SW480 (cell line): ENCODE measurements around the gene ENHO.
"Not testable (repeated sequence)": the region's sequence is repeated elsewhere in the genome, so short reads cannot be mapped to it uniquely, and the experiment has no call there.

ENCODE experiments used
- DNase-seq: peaks from one replicate; pipeline ENCODE4 v3.0.0-alpha.2; 2016; ENCODE audit warnings: low spot score

The ENHO gene

DNA sequence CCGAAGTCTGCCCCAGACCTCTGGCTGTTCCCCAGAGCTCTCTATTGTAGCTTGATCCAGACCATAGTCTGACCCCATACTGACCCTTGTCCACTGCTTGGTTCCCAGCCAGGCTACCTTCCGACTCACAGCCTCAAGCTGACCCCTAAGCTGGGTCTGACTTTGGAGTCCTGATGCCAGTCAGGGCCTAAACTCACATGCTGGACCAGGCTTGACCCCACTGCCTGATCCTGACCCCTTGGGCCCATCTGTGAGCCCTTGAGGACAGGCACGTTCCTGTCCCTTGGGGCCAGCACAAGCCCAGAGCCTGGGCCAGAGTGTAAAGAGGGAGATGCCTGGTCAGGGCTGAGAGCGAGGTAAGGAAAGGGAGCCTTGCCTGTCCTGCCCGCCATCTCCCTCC lies 32.7 kb upstream of the ENHO start:
- DNase-seq, result no peak

DNA sequence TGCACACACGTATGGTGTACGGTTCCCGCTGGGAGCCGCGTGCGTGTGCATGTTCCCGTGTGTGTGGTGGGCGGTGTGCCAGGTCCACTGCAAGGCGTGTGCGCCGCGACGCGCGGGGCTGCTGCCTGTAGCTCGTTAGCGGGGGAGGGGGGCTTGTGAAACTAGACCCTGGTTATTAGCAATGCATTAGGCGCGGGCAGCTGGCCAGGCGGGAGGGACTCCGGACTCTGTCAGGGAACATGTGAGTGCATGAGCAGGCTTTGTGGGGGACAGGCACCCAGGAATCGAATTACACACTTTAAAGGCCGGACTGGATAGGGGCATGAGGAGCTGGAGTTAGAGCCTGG lies 32.2 kb upstream of the ENHO start:
- no peak for DNase-seq

DNA sequence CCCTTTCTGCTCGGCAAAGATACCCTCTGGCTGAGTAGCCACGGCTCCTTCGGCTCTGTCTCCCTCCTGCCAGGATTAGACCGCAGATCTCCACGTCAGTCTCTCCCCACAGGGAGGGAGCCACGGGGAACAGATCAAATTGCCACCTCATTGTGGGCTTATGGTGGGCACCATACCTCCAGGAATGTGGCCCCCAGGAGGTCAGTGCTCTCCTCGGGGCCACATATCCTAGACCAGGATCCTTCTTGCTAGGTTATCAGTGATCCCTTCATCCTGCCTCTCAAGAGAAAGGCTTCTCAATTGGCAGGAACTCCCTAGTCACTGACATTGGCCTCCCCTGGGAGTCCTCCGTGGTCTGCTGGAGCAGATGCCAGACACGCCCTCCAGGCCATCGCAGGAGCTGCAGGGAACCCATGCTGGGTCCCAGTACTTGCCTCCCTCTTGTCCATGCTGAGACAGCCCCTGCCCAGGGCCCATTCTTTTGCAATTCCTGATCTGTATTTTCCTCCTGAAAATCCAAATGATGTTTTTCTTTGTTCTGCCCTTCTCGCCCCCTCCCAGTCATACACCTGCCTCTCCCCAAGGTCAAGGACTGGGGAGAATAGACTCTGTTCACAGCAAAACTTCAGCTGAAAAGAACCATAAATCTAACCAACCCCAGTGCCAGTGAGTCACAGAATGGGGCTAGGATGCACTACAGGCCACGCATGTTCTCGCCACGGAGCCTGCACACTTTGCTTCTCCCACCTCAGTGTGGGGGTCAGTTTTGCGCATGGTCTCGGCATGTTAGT lies 31.6 kb upstream of the ENHO start:
- peak; percentile 49 for DNase-seq

DNA sequence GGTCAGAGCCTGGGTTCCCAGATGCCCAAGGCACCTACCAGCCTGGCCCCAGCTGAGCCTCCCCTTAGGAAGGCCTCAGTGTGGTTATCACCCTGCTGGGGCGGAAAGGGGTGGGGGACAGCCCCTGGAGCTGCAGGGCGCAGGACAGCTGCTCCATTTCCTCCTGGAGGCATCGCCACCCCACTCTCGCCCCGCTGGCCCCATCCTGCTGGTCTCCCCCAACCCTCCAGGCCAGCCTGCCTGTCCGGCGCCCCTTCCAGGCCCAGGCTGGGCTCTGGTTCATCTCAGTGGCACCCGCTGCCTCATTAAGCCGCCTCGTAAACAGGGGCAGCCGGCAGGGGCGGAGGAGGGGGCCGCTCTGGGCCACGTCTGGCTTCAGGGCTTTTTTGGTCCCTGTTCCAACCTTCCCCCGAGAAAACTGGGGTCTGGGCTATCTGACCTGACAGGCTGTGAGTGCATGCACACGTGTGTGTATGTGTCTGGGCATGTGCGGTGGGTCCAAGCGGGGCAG lies 30.8 kb upstream of the ENHO start:
- no peak for DNase-seq

GRCh38 chr9:34552986-34553385 lies 30.2 kb upstream of the ENHO start:
- DNase-seq, result no peak

- peak; percentile 54 for DNase-seq
These were observed 29.8 kb upstream of the ENHO start for GRCh38 chr9:34552606-34552981.

- DNase-seq, result no peak
These were observed 29.2 kb upstream of the ENHO start for GRCh38 chr9:34551751-34552605.

DNA sequence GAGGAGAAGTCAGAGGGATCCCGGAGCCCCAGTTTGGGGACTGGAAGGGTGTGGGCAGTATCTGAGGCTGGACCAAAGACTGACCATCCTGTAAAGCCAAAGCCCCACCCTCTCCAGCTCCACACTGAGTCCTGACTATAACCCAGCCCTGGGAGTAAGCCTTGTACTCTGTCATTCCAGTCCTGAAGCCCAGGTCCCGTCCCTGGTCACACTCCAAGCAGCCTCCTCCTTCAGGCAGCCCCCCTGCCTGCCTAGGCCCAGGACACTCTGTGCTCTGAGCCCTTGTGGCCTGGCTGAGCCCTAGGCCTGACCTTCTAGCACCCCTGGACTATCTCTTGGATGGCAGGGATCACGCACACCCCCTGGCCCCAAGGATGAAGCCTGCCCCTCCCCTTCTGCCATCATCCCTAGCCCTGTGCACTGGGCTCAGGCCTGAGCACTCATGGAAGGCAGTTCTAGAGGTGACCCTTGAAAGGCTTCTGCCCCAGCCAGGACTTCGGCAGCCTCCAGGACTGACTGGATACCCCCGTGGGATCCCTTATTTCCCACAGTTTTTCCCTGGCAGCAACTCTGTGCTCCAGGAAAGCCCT lies 28.0 kb upstream of the ENHO start:
- no peak for DNase-seq

DNA sequence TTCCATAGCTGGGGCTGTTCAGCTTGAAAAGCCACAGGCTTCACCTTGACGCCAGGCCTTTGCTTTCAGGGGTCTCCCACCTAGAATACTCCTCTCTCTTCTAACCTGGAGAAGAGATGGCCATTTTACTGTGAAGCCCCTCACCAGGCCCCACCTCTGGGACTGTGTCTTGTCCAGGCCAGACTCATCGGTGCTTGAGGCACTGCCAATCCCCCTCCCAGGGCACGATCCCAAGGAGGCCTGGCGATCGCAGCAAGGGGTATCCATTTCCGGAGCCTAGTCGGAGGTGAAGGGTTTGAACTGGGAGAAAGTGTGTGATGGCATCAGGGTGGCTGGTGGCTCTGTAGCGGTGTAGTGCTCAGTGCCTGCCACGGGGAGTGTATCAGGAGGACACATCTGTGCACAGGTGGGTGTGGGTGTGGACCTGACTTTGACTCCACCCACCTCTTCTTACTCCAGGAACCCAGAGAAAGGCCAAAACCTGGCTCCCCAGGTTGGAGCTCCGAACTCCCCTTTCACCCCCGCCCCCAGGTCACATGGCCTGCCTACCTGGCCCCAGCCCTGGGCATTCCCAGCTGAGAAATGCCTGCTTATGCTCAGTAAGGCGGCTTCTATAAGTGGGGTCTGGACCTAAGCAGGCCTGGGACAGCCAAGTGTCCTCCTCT lies 27.4 kb upstream of the ENHO start:
- DNase-seq, result no peak

GRCh38 chr9:34549407-34549732 lies 26.6 kb upstream of the ENHO start:
- DNase-seq, result no peak

DNA sequence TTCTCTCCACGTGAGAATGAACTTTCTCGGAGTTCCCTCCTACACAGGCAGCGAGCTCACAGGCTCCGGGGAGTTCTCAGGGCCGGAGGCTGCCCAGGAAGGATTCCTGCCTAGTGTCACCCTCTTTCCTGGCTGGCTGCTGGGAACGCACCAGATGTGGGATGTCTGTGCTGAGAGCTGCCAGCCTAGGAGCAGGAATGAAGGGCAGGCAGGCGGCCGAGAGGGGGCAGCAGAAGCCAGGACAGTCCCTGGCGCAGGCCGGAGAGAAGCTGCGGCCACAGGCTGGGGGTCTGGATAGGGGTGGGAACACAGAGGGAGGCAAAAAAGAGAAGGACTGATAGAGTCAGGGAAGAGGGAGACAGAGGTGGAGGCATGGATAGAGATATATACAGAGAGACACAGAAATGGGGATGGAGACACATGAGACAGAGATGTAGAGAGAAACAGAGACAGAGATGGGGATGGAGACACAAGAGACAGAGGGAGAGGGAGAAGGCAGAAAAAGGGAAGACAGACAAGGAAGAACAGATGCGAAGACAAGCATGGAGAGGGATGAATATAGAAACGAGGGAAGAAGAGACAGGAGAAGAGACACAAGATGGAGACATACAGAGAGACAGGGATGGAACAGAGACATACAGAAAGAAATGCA lies 25.3 kb upstream of the ENHO start:
- peak; percentile 43 for DNase-seq

GRCh38 chr9:34546834-34547827 lies 24.3 kb upstream of the ENHO start:
- DNase-seq, result peak; percentile 62

DNA sequence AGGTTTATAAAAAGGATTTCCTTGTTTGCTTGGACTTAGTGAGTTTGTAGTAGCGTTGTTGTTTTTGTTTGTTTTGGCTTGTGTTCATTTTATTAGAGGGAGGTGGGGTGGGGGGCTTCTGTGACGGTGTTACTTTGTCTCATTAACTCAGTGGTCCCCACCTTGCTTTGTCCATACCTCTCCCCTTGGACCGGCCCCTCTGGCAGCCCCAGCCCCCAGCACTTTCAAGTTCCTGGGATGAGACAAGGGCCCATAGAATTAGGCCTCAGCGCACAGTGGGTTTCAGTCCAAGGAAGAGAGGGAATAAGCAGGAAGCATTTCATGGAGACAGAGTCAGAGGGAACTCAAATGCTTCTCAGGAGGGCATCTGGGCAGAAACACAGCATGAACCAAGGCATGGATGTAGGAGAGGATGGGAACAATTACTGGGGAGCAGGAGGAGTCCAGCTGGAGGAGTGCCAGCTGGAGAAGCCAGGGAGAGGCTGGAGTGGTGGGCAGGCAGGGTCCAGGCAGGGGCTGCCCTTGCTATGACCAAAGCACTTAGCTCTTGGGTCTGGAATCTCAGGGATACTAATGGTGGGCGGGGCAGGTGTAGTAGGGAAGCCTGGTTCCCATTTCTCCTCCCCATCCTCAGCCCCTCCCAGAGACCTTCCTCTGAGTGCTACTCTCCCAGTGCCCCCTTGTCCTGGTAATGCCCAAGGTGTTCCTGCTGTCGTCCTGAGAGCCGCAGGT lies 23.5 kb upstream of the ENHO start:
- no peak for DNase-seq

- no peak for DNase-seq
These were observed 22.7 kb upstream of the ENHO start for GRCh38 chr9:34545497-34545896.

DNA sequence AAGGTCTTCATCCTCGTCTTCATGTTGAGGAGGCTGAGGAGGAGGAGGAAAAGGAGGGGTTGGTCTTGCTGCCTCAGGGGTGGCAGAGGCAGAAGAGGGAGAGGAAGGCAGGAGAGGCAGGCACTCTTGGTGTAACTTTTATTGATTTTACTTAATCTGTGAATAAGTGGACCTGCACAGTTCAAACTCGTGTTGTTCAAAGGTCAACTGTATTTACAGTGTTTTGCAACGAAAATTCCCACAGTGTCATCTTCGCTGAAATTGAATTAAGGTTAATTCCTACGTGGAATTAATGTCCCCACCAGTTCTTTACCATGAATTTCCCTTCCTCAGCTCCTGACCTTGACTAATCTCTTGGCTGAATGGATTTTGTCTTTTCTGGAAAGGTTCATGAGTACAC lies 21.2 kb upstream of the ENHO start:
- DNase-seq, result no peak

- no peak for DNase-seq
These were observed 18.8 kb upstream of the ENHO start for GRCh38 chr9:34541540-34541939.

- peak; percentile 21 for DNase-seq
These were observed 18.0 kb upstream of the ENHO start for GRCh38 chr9:34540827-34541226.

- DNase-seq, result no peak
These were observed 13.9 kb upstream of the ENHO start for GRCh38 chr9:34536685-34537084.

DNA sequence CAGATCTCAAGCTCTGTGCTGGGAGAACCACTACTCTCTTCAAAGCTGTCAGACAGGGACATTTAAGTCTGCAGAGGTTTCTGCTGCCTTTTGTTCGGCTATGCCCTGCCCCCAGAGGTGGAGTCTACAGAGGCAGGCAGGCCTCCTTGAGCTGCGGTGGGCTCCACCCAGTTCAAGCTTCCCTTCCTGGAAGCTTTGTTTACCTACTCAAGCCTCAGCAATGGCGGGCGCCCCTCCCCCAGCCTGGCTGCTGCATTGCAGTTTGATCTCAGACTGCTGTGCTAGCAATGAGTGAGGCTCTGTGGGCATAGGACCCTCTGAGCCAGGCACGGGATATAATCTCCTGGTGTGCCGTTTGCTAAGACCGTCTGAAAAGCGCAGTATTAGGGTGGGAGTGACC lies 9.3 kb upstream of the ENHO start:
- DNase-seq, result not testable (repeated sequence)

GRCh38 chr9:34526026-34526425 lies 3.2 kb upstream of the ENHO start:
- no peak for DNase-seq
